ENCODE results near the gene MINDY1. TPM values are rescaled to one million over a fixed set of nuclear protein-coding genes. Genes with fewer than 3 reads are reported as not detected.

Gene MINDY1
- total RNA-seq, 1 experiment from 2014 or later, result 15.8 TPM

GRCh38 chr1:150999051-150999674, 7.5 kb downstream of the MINDY1 start:
- H3K27ac ChIP-seq (ENCODE audit: low read length), result no peak overlapping the region
- no peaks in the 10 kb centered on the region for H3K27me3 ChIP-seq (ENCODE audit: control insufficient read depth, insufficient read depth, low read length)
- TF ChIP-seq REST (IDR thresholded peaks at IDR 0.05; ENCODE audit: insufficient read depth in 1 of 2, low read depth in 2 of 2, low read length in 1 of 2) (no peak), SIN3A (IDR thresholded peaks at IDR 0.05; ENCODE audit: borderline replicate concordance, insufficient read depth, low read depth, low read length) (no peak), CTCF (IDR thresholded peaks at IDR 0.05) (no peak), POLR2AphosphoS5 (IDR thresholded peaks at IDR 0.05; ENCODE audit: low read depth, low read length) (no peak), TCF7L2 (IDR thresholded peaks at IDR 0.05; ENCODE audit: low read depth, low read length) (no peak)
- DNase-seq (ENCODE audit: low read depth, low spot score) (no peak), ATAC-seq (no peak)
- peaks cover 5% of the 10 kb centered on the region; the same call in 1 of the 2 replicates for H3K4me1 ChIP-seq (ENCODE audit: control insufficient read depth, insufficient read depth, low read length)
- ChIA-PET POLR2A (no interaction called here), CTCF (no interaction called here)
- H3K4me3 ChIP-seq (ENCODE audit: low read depth in 2 of 2, low read length in 2 of 2), result no peak overlapping the region
- in situ Hi-C loops (cut with HindIII; ENCODE audit: low pct_unique_long_range_greater_than_20kb, low sequenced_read_pairs) (no loop called here), intact Hi-C loops (cut with micrococcal nuclease; ENCODE audit: unreplicated experiment) (no loop called here)
- H3K36me3 ChIP-seq (ENCODE audit: control insufficient read depth, insufficient read depth, low read length), result no peaks in the 10 kb centered on the region
- H3K9me3 ChIP-seq (ENCODE audit: control insufficient read depth, insufficient read depth, low read depth, low read length), result no peaks in the 10 kb centered on the region
- no TSS peak for BruUV-seq (replicated peaks)

GRCh38 chr1:150997949-150998348, 8.8 kb downstream of the MINDY1 start:
- CTCF ChIA-PET, result no interaction called here
- DNase-seq (ENCODE audit: low read depth, low spot score), result no peak
- intact Hi-C loops (cut with micrococcal nuclease; ENCODE audit: unreplicated experiment), result no loop called here

More at GRCh38 chr1:150997949-150998348, 8.8 kb downstream of the MINDY1 start:
- no peaks in the 10 kb centered on the region for H3K36me3 ChIP-seq (ENCODE audit: control insufficient read depth, insufficient read depth, low read length)
- H3K9me3 ChIP-seq (ENCODE audit: control insufficient read depth, insufficient read depth, low read depth, low read length), result no peaks in the 10 kb centered on the region
- no peak for ATAC-seq
- H3K27me3 ChIP-seq (ENCODE audit: control insufficient read depth, insufficient read depth, low read length), result no peaks in the 10 kb centered on the region
- TF ChIP-seq POLR2AphosphoS5 (IDR thresholded peaks at IDR 0.05; ENCODE audit: low read depth, low read length) (no peak), SIN3A (IDR thresholded peaks at IDR 0.05; ENCODE audit: borderline replicate concordance, insufficient read depth, low read depth, low read length) (no peak), CTCF (IDR thresholded peaks at IDR 0.05) (no peak), REST (IDR thresholded peaks at IDR 0.05; ENCODE audit: insufficient read depth in 1 of 2, low read depth in 2 of 2, low read length in 1 of 2) (no peak), TCF7L2 (IDR thresholded peaks at IDR 0.05; ENCODE audit: low read depth, low read length) (no peak)
- H3K27ac ChIP-seq (ENCODE audit: low read length), result no peak overlapping the region
- peaks cover 5% of the 10 kb centered on the region; the same call in 1 of the 2 replicates for H3K4me1 ChIP-seq (ENCODE audit: control insufficient read depth, insufficient read depth, low read length)
- BruUV-seq (replicated peaks), result no TSS peak
- no peak overlapping the region for H3K4me3 ChIP-seq (ENCODE audit: low read depth in 2 of 2, low read length in 2 of 2)
- POLR2A ChIA-PET, result no interaction called here
- in situ Hi-C loops (cut with HindIII; ENCODE audit: low pct_unique_long_range_greater_than_20kb, low sequenced_read_pairs), result no loop called here
